ENCODE measurements around the gene HOXC9. TPM values are rescaled to one million over a fixed set of nuclear protein-coding genes. Genes with fewer than 3 reads are reported as not detected.

The HOXC9 gene
- under 1 TPM in 2 of 6 donors, not detected in 4; 0.17 to 0.23 TPM for total RNA-seq

- Histone ChIP-seq H3K27ac (no peak within 1 kb of the TSS), H3K27me3 (peaks cover 3 to 100% (median 58%) of the 10 kb centered on the region in 4 donors), H3K4me1 (peaks cover 16 to 32% (median 25%) of the 10 kb centered on the region in 4 donors), H3K9me3 (no peaks in the 10 kb centered on the region), H3K4me3 (peak within 1 kb of the TSS in 2 of 4 donors; percentile 14 to 30), H3K36me3 (no peaks in the 10 kb centered on the region)
- WGBS, 2 donors = 6 to 7% methylated on average over 27 to 79 of the region's 87 CpGs
- peak in 1 of 2 donors; percentile 87 for DNase-seq
- TF ChIP-seq POLR2AphosphoS5 (IDR thresholded peaks at IDR 0.05) (no peak), CTCF (IDR thresholded peaks at IDR 0.05) (no peak), EP300 (IDR thresholded peaks at IDR 0.05) (no peak), POLR2A (IDR thresholded peaks at IDR 0.05) (no peak)
- peak in 1 of 2 donors; percentile 55 for ATAC-seq (ENCODE audit: low FRiP score in 2 of 2)
Measured at GRCh38 chr12:54000116-54001114, at the start of gene HOXC9. TSS of gene HOXC9 (plus strand) at chr12:54000161. CDS start at chr12:54000189, 28 bp downstream.

- Histone ChIP-seq H3K27ac (no peak overlapping the region), H3K4me1 (peaks cover 0 to 27% (median 2%) of the 10 kb centered on the region in 4 donors), H3K9me3 (no peaks in the 10 kb centered on the region), H3K27me3 (peaks cover 1 to 82% (median 44%) of the 10 kb centered on the region in 4 donors), H3K4me3 (no peak overlapping the region), H3K36me3 (no peaks in the 10 kb centered on the region)
- DNase-seq = no peak
- TF ChIP-seq POLR2AphosphoS5 (IDR thresholded peaks at IDR 0.05) = no peak
- TF ChIP-seq CTCF (IDR thresholded peaks at IDR 0.05) = no peak
- TF ChIP-seq EP300 (IDR thresholded peaks at IDR 0.05) = no peak
- TF ChIP-seq POLR2A (IDR thresholded peaks at IDR 0.05) = no peak
- no peak for ATAC-seq (ENCODE audit: low FRiP score in 2 of 2)
- 6% methylated on average over 8 to 10 of the region's 10 CpGs for WGBS, 2 donors
Measured at GRCh38 chr12:53950437-53950773, 49.6 kb upstream of the HOXC9 start.

- Histone ChIP-seq H3K9me3 (no peaks in the 10 kb centered on the region), H3K4me3 (no peak overlapping the region), H3K4me1 (peaks cover 0 to 33% (median 3%) of the 10 kb centered on the region in 4 donors), H3K36me3 (no peaks in the 10 kb centered on the region), H3K27ac (no peak overlapping the region), H3K27me3 (peaks cover 1 to 82% (median 45%) of the 10 kb centered on the region in 4 donors)
- DNase-seq = peak in 1 of 2 donors; percentile 46
- ATAC-seq (ENCODE audit: low FRiP score in 2 of 2) = no peak
- no peak for TF ChIP-seq CTCF (IDR thresholded peaks at IDR 0.05)
- TF ChIP-seq EP300 (IDR thresholded peaks at IDR 0.05) = no peak
- TF ChIP-seq POLR2AphosphoS5 (IDR thresholded peaks at IDR 0.05) = no peak
- TF ChIP-seq POLR2A (IDR thresholded peaks at IDR 0.05) = no peak
- WGBS, 2 donors = 3 to 6% methylated on average over 13 to 34 of the region's 34 CpGs
Measured at GRCh38 chr12:53950789-53951576, 49.0 kb upstream of the HOXC9 start.

- H3K36me3 ChIP-seq = no peaks in the 10 kb centered on the region
- H3K27ac ChIP-seq = no peak overlapping the region
- TF ChIP-seq POLR2AphosphoS5 (IDR thresholded peaks at IDR 0.05) (no peak), POLR2A (IDR thresholded peaks at IDR 0.05) (no peak), CTCF (IDR thresholded peaks at IDR 0.05) (no peak)
- no peaks in the 10 kb centered on the region for H3K9me3 ChIP-seq
- H3K4me1 ChIP-seq = peaks cover 0 to 33% (median 3%) of the 10 kb centered on the region in 4 donors
- peaks cover 0 to 83% (median 50%) of the 10 kb centered on the region in 4 donors for H3K27me3 ChIP-seq
- ATAC-seq (ENCODE audit: low FRiP score in 2 of 2) (no peak), DNase-seq (peak in 1 of 2 donors; percentile 64)
- H3K4me3 ChIP-seq = no peak overlapping the region
- 4 to 6% methylated on average over 13 to 35 of the region's 47 CpGs for WGBS, 2 donors
Measured at GRCh38 chr12:53951577-53952334, 48.2 kb upstream of the HOXC9 start.

Measured in upper lobe of left lung (tissue), 6 donors.